Mucosa of descending colon (tissue), 3 donors: ENCODE results near the gene EXOC3. TPM values are rescaled to one million over a fixed set of nuclear protein-coding genes. Genes with fewer than 3 reads are reported as not detected.
"Not testable (repeated sequence)": the region's sequence is repeated elsewhere in the genome, so short reads cannot be mapped to it uniquely, and the experiment has no call there.

Source experiments
- ATAC-seq: fragments of 200-7000 bp; cut with Tn5 transposase; one replicate; pipeline ENCODE4 v1.9.1; 2020; ENCODE audit warnings: mild to moderate bottlenecking, moderate library complexity
- DNase-seq, 3 donors: peaks; one replicate each; pipeline ENCODE4 v3.0.0-alpha.2; 2020
- H3K36me3 ChIP-seq: fragments of 200-600 bp; one replicate; pipeline ENCODE4 v1.8.0; 2021; ENCODE audit warnings: low read depth, mild to moderate bottlenecking
- H3K4me1 ChIP-seq: fragments of 200-600 bp; one replicate; pipeline ENCODE4 v1.8.0; 2021; ENCODE audit warnings: low read depth, mild to moderate bottlenecking
- H3K4me3 ChIP-seq: fragments of 200-600 bp; one replicate; pipeline ENCODE4 v1.8.0; 2021; ENCODE audit warnings: mild to moderate bottlenecking
- H3K9me3 ChIP-seq: fragments of 200-600 bp; one replicate; pipeline ENCODE4 v1.8.0; 2021; ENCODE audit warnings: mild to moderate bottlenecking
- CTCF ChIP-seq: fragments of 200-600 bp; IDR thresholded peaks from one replicate; pipeline ENCODE4 v1.8.0; 2022; ENCODE audit warnings: antibody characterized with exemption, mild to moderate bottlenecking
- intact Hi-C, 2 donors: fragments of 100-400 bp; cut with DNase I in 1 of 2; cut with micrococcal nuclease in 1 of 2; formaldehyde crosslinking; loops; one replicate each; pipeline versions ENCODE4 v1.11.0 to v1.11.1; 2022; cut with DNase I, micrococcal nuclease
- total RNA-seq, 3 donors: library from RNA; stranded (reverse); fragmentation: NEBNext Ultra II Directional in 2 of 3; extraction: Animal tissue kit (Norgen Biotek cat#: 25700) in 2 of 3; gene quantifications; one replicate each; pipeline versions ENCODE4 v1.2.1 to v1.2.4, GENCODE V29; 2021 to 2023
- donor health status: DM: no; HTN: no; CAD: no; lungs with moderate emphysema.
- donor health status: DM: no; HTN: no; CAD: no.
- donor health status: DM: no; HTN: yes; CAD: no.

The EXOC3 gene
- total RNA-seq, 3 donors from 2014 or later, result 67.0 to 89.1 (median 76.8) TPM

GRCh38 chr5:411728-412127 is 31.2 kb upstream of the EXOC3 start:
- TF ChIP-seq CTCF, result no peak
- DNase-seq (peak in 2 of 3 donors; percentile 7 to 28), ATAC-seq (no peak)
- intact Hi-C loops, result no loop called here
- Histone ChIP-seq H3K4me3 (no peak overlapping the region), H3K9me3 (peaks cover 3% of the 10 kb centered on the region), H3K4me1 (peaks cover 12% of the 10 kb centered on the region), H3K36me3 (no peaks in the 10 kb centered on the region)

- H3K4me3 ChIP-seq, H3K36me3 ChIP-seq, intact Hi-C loops, H3K9me3 ChIP-seq, ATAC-seq: not testable (repeated sequence)
- peak; percentile 28 to 68 (median 47) for DNase-seq
- H3K4me1 ChIP-seq, result peaks cover 12% of the 10 kb centered on the region
These were observed 27.7 kb upstream of the EXOC3 start for GRCh38 chr5:414991-415927.

- Histone ChIP-seq H3K9me3 (peaks cover 3% of the 10 kb centered on the region), H3K36me3 (no peaks in the 10 kb centered on the region), H3K4me3 (no peak overlapping the region), H3K4me1 (peaks cover 12% of the 10 kb centered on the region)
- intact Hi-C loops, result no loop called here
- no peak for ATAC-seq
- DNase-seq, result peak in 2 of 3 donors; percentile 22 to 43
- no peak for TF ChIP-seq CTCF
These were observed 26.9 kb upstream of the EXOC3 start for GRCh38 chr5:415928-416635.

- intact Hi-C loops, result no loop called here
- H3K36me3 ChIP-seq, result no peaks in the 10 kb centered on the region
- no peak for TF ChIP-seq CTCF
- no peak overlapping the region for H3K4me3 ChIP-seq
- ATAC-seq (no peak), DNase-seq (peak in 1 of 3 donors; percentile 34)
- H3K9me3 ChIP-seq, result peaks cover 3% of the 10 kb centered on the region
- peaks cover 12% of the 10 kb centered on the region for H3K4me1 ChIP-seq
These were observed 26.4 kb upstream of the EXOC3 start for GRCh38 chr5:416636-416960.

- ATAC-seq, result no peak
- peak in 1 of 3 donors; percentile 5 for DNase-seq
- Histone ChIP-seq H3K4me1 (peaks cover 12% of the 10 kb centered on the region), H3K4me3 (no peak overlapping the region), H3K9me3 (peaks cover 3% of the 10 kb centered on the region), H3K36me3 (no peaks in the 10 kb centered on the region)
- no peak for TF ChIP-seq CTCF
- intact Hi-C loops, result no loop called here
These were observed 25.4 kb upstream of the EXOC3 start for GRCh38 chr5:417301-418161.
